GM23338 (cell line): ENCODE data around the gene CTNNA3. TPM values are rescaled to one million over a fixed set of nuclear protein-coding genes. Genes with fewer than 3 reads are reported as not detected.

Source experiments
- ATAC-seq: fragments of 200-7000 bp; cut with Tn5 transposase; 3 replicates; pipeline ENCODE4 v1.9.1; 2020
- DNase-seq: peaks from one replicate; pipeline ENCODE4 v3.0.0-alpha.2; 2015; ENCODE audit warnings: low spot score
- H2AFZ ChIP-seq: fragments of 200-600 bp; sonication (generic); 2 replicates; pipeline ENCODE4 v1.8.0; 2016; ENCODE audit warnings: antibody characterized with exemption, mild to moderate bottlenecking, moderate library complexity
- H3F3A ChIP-seq: fragments of 200-600 bp; sonication (generic); replicated peaks from 2 replicates; pipeline ENCODE4 v1.8.0; 2017; ENCODE audit warnings: antibody characterized with exemption, mixed run types, low read depth
- H3K27ac ChIP-seq: fragments of 200-600 bp; sonication (generic); 2 replicates; pipeline ENCODE4 v1.6.1; 2016; ENCODE audit warnings: low read depth
- H3K27me3 ChIP-seq: fragments of 200-600 bp; sonication (generic); 2 replicates; pipeline ENCODE4 v1.8.0; 2016; ENCODE audit warnings: mild to moderate bottlenecking, mixed run types, moderate library complexity; ENCODE audit not compliant: insufficient read depth
- H3K36me3 ChIP-seq: fragments of 200-600 bp; sonication (generic); 2 replicates; pipeline ENCODE4 v1.8.0; 2016; ENCODE audit warnings: mild to moderate bottlenecking; ENCODE audit not compliant: insufficient read depth
- H3K4me1 ChIP-seq: fragments of 200-600 bp; sonication (generic); 2 replicates; pipeline ENCODE4 v1.8.0; 2016; ENCODE audit warnings: mild to moderate bottlenecking, moderate library complexity; ENCODE audit not compliant: insufficient read depth
- H3K4me2 ChIP-seq: fragments of 200-600 bp; sonication (generic); 2 replicates; pipeline ENCODE4 v1.7.1; 2017; ENCODE audit warnings: mixed run types
- H3K4me3 ChIP-seq: fragments of 200-600 bp; sonication (generic); 2 replicates; pipeline ENCODE4 v1.6.1; 2016; ENCODE audit warnings: mixed run types
- H3K79me2 ChIP-seq: fragments of 200-600 bp; sonication (generic); replicated peaks from 2 replicates; pipeline ENCODE4 v1.8.0; 2017; ENCODE audit warnings: mild to moderate bottlenecking; ENCODE audit not compliant: insufficient read depth
- H3K9me2 ChIP-seq: fragments of 200-600 bp; sonication (generic); 2 replicates; pipeline ENCODE4 v1.8.0; 2017; ENCODE audit not compliant: insufficient read depth
- H4K20me1 ChIP-seq: fragments of 200-600 bp; sonication (generic); replicated peaks from 2 replicates; pipeline ENCODE4 v1.8.0; 2017; ENCODE audit warnings: mild to moderate bottlenecking; ENCODE audit not compliant: insufficient read depth
- H3K27ac Mint-ChIP-seq: 2 replicates; pipeline ENCODE4 v1.8.0; 2020; ENCODE audit warnings: inconsistent platforms, mild to moderate bottlenecking, moderate library complexity, mixed read lengths
- H3K27me3 Mint-ChIP-seq: 3 replicates; pipeline ENCODE4 v1.8.0; 2022; ENCODE audit warnings: low read depth, mild to moderate bottlenecking, moderate library complexity, mixed read lengths, inconsistent platforms; ENCODE audit not compliant: insufficient read depth, poor library complexity
- H3K36me3 Mint-ChIP-seq: 3 replicates; pipeline ENCODE4 v1.8.0; 2021; ENCODE audit warnings: low read depth, mild to moderate bottlenecking, inconsistent platforms, moderate library complexity, mixed read lengths
- H3K4me1 Mint-ChIP-seq: 3 replicates; pipeline ENCODE4 v1.8.0; 2020; ENCODE audit warnings: mild to moderate bottlenecking, inconsistent platforms, mixed read lengths
- H3K4me3 Mint-ChIP-seq: 3 replicates; pipeline ENCODE4 v1.8.0; 2021; ENCODE audit warnings: moderate library complexity, mild to moderate bottlenecking, inconsistent platforms, mixed read lengths
- H3K9me3 Mint-ChIP-seq: 3 replicates; pipeline ENCODE4 v1.8.0; 2020; ENCODE audit warnings: moderate library complexity, mild to moderate bottlenecking, inconsistent platforms, mixed read lengths
- CREB1 ChIP-seq: fragments of 250-450 bp; sonication (Bioruptor Pico); IDR thresholded peaks from 2 replicates; pipeline ENCODE4 v1.5.0; 2020; ENCODE audit warnings: low read depth, mild to moderate bottlenecking, moderate library complexity
- CTCF ChIP-seq, 2 experiments: fragments of 200-600 bp in 1 of 2; sonication (generic) in 1 of 2; conservative IDR thresholded peaks; 2 replicates each; pipeline versions ENCODE4 v1.5.1 to v1.6.1; 2016 to 2017; ENCODE audit warnings: antibody characterized with exemption in 2 of 2, low read depth in 2 of 2, mild to moderate bottlenecking in 2 of 2, moderate library complexity in 1 of 2
- EZH2 ChIP-seq: fragments of 200-600 bp; sonication (generic); IDR thresholded peaks from one replicate; pipeline ENCODE4 v1.8.0; 2017; ENCODE audit warnings: antibody characterized with exemption, mild to moderate bottlenecking, low read depth; ENCODE audit not compliant: unreplicated experiment
- EZH2phosphoT487 ChIP-seq: fragments of 200-600 bp; sonication (generic); IDR thresholded peaks from one replicate; pipeline ENCODE4 v1.8.1; 2018; ENCODE audit warnings: antibody characterized with exemption; ENCODE audit not compliant: unreplicated experiment
- JUNB ChIP-seq: IDR thresholded peaks from one replicate; pipeline ENCODE4 v1.6.1; 2016; ENCODE audit warnings: antibody characterized with exemption; ENCODE audit not compliant: unreplicated experiment
- NANOG ChIP-seq: IDR thresholded peaks from 2 replicates; pipeline ENCODE4 v1.6.1; 2016; ENCODE audit warnings: antibody characterized with exemption, borderline replicate concordance
- POLR2AphosphoS5 ChIP-seq: IDR thresholded peaks from 2 replicates; pipeline ENCODE4 v1.6.1; 2016; ENCODE audit warnings: antibody characterized with exemption, low read depth
- REST ChIP-seq: IDR thresholded peaks from one replicate; pipeline ENCODE4 v1.6.1; 2018; ENCODE audit warnings: antibody characterized with exemption; ENCODE audit not compliant: unreplicated experiment
- STAT1 ChIP-seq: IDR thresholded peaks from one replicate; pipeline ENCODE4 v1.6.1; 2016; ENCODE audit warnings: antibody characterized with exemption; ENCODE audit not compliant: unreplicated experiment
- ZNF114 ChIP-seq: fragments of 250-450 bp; sonication (Bioruptor Pico); IDR thresholded peaks from 2 replicates; pipeline ENCODE4 v1.5.0; 2020; ENCODE audit warnings: mild to moderate bottlenecking, moderate library complexity
- ZNF331 ChIP-seq: fragments of 250-450 bp; sonication (Bioruptor Pico); IDR thresholded peaks from 2 replicates; pipeline ENCODE4 v1.5.0; 2020; ENCODE audit warnings: low read depth, mild to moderate bottlenecking, moderate library complexity
- ZNF462 ChIP-seq: fragments of 250-450 bp; sonication (Bioruptor Pico); IDR thresholded peaks from 2 replicates; pipeline ENCODE4 v1.5.0; 2020; ENCODE audit warnings: mild to moderate bottlenecking, moderate library complexity
- polyA plus RNA-seq: library from polyadenylated mRNA; unstranded; fragments of >200 nt; fragmentation: Nextera tagmentation; extraction: Ambion mirVana; gene quantifications from 2 replicates; pipeline ENCODE4 v1.2.1, GENCODE V29; 2016
- total RNA-seq: library from RNA; depleted of rRNA; stranded (reverse); fragments of >200 nt; shearing (Covaris generic); gene quantifications from 2 replicates; pipeline ENCODE4 v1.2.3, GENCODE V29; 2014
- TF ChIP-seq, protein P1 (sequence below): IDR thresholded peaks from 2 replicates; pipeline ENCODE4 v1.6.1; 2016; ENCODE audit warnings: antibody characterized with exemption

The CTNNA3 gene
- total and polyA plus RNA-seq, 2 experiments from 2014 or later: 0.71 to 3.3 TPM

DNA sequence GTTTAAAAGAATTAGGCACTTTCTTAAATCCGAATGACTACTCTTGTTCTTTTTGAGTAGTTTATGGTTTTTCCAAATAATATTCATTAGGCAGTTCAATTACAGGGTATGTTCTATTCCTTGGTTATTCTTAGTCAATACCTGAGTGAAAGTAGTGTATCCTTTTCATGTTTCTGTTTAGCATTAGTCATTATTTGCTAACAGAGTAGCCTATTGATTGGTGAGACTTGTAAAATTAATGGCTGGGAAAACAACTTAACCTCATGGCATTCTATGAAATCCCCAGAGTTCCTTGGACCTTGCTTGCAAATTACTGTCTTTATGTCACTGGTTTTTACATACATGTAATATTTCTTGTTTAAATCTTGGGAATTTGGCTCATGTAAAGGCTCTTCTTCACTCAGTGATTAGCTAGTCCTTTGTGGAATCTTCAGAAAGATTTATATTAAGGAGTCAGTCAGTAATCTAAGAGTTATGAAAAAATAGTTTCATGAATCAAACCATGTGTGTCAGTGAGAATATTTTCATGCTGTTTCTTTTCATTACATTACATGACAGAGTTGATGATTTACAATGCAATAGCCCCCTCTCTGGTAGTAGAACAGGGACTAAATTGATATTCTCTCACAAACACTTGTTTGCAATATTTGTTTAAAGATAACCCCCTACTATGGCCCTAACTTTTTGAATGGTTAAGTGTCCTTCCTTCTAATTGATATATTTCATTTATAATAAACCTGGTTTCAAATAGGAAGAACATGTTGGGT is 851.6 kb downstream of the CTNNA3 start:
- Histone ChIP-seq H3K9me2 (no peaks in the 10 kb centered on the region), H3K4me3 (no peak overlapping the region), H3K4me2 (no peak overlapping the region), H3K36me3 (no peaks in the 10 kb centered on the region), H3K79me2 (no peaks in the 10 kb centered on the region), H3K4me1 (peaks cover 25% of the 10 kb centered on the region), H2AFZ (no peak overlapping the region), H3K27me3 (no peaks in the 10 kb centered on the region), H3K27ac (no peak overlapping the region), H3F3A (no peaks in the 10 kb centered on the region), H4K20me1 (no peaks in the 10 kb centered on the region)
- H3K36me3 Mint-ChIP-seq: no peaks in the 10 kb centered on the region
- peaks cover 13% of the 10 kb centered on the region; the same call in 2 of the 3 replicates for H3K4me1 Mint-ChIP-seq
- no peaks in the 10 kb centered on the region for H3K9me3 Mint-ChIP-seq
- H3K27me3 Mint-ChIP-seq: no peaks in the 10 kb centered on the region
- no peak overlapping the region for H3K27ac Mint-ChIP-seq
- no peak for ATAC-seq
- TF ChIP-seq ZNF462 (CRISPR knock-in tag) (no peak), NANOG (no peak), JUNB (no peak), ZNF331 (CRISPR knock-in tag) (no peak), STAT1 (no peak), EZH2 (no peak), EZH2phosphoT487 (no peak), CREB1 (no peak), CTCF (conservative IDR thresholded peaks at IDR 0.05; ENCODE audit: low read depth in 2 of 2) (no peak; a peak in 2 of 4 replicates), ZNF114 (no peak), REST (no peak), POLR2AphosphoS5 (no peak)
- TF ChIP-seq, protein P1, sequence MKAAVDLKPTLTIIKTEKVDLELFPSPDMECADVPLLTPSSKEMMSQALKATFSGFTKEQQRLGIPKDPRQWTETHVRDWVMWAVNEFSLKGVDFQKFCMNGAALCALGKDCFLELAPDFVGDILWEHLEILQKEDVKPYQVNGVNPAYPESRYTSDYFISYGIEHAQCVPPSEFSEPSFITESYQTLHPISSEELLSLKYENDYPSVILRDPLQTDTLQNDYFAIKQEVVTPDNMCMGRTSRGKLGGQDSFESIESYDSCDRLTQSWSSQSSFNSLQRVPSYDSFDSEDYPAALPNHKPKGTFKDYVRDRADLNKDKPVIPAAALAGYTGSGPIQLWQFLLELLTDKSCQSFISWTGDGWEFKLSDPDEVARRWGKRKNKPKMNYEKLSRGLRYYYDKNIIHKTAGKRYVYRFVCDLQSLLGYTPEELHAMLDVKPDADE: no peak
- no peak overlapping the region for H3K4me3 Mint-ChIP-seq
- no peak for DNase-seq
